Ascending aorta (tissue), 2 donors: Measurements from ENCODE around the gene GSTM4. TPM values are rescaled to one million over a fixed set of nuclear protein-coding genes. Genes with fewer than 3 reads are reported as not detected.
A peak's percentile ranks its signal among the peaks of the same experiment; 100 is the strongest.

Source experiments
- DNase-seq, 2 donors: peaks; one replicate each; pipeline ENCODE4 v3.0.0-alpha.2; 2019; ENCODE audit warnings: low spot score in 2 of 2
- H3K27ac ChIP-seq, 2 donors: fragments of 200-600 bp; sonication (generic); one replicate each; pipeline ENCODE4 v1.5.1; 2016 to 2017; ENCODE audit warnings: mild to moderate bottlenecking in 1 of 2
- H3K27me3 ChIP-seq: fragments of 200-600 bp; sonication (generic); one replicate; pipeline ENCODE4 v1.5.1; 2017
- H3K36me3 ChIP-seq, 2 donors: fragments of 200-600 bp; sonication (generic); one replicate each; pipeline ENCODE4 v1.5.1; 2016
- H3K4me1 ChIP-seq, 2 donors: fragments of 200-600 bp; sonication (generic); one replicate each; pipeline ENCODE4 v1.5.1; 2016 to 2017; ENCODE audit warnings: mild to moderate bottlenecking in 1 of 2
- H3K4me3 ChIP-seq, 2 donors: fragments of 200-600 bp; sonication (generic); one replicate each; pipeline ENCODE4 v1.5.1; 2016 to 2017; ENCODE audit warnings: mild to moderate bottlenecking in 1 of 2
- H3K9me3 ChIP-seq, 2 donors: fragments of 200-600 bp; sonication (generic); one replicate each; pipeline ENCODE4 v1.5.1; 2016
- intact Hi-C: fragments of 100-400 bp; cut with DNase I; formaldehyde crosslinking; loops from one replicate; pipeline ENCODE4 v1.15.1; 2023
- total RNA-seq: library from RNA; depleted of rRNA; stranded (reverse); fragments of >200 nt; gene quantifications from one replicate; pipeline ENCODE4 v1.1.0, GENCODE V29; 2016
- TF ChIP-seq, protein P1 (sequence below), 3 experiments: fragments of 200-600 bp in 2 of 3; fragments of 450-650 bp in 1 of 3; sonication (generic) in 2 of 3; IDR thresholded peaks; one replicate each; pipeline ENCODE4 v1.5.1; 2016 to 2019; ENCODE audit warnings: antibody characterized with exemption in 3 of 3, mild to moderate bottlenecking in 1 of 3, moderate library complexity in 1 of 3

Gene GSTM4
- total RNA-seq, 1 donor from 2014 or later = 27.8 TPM

DNA sequence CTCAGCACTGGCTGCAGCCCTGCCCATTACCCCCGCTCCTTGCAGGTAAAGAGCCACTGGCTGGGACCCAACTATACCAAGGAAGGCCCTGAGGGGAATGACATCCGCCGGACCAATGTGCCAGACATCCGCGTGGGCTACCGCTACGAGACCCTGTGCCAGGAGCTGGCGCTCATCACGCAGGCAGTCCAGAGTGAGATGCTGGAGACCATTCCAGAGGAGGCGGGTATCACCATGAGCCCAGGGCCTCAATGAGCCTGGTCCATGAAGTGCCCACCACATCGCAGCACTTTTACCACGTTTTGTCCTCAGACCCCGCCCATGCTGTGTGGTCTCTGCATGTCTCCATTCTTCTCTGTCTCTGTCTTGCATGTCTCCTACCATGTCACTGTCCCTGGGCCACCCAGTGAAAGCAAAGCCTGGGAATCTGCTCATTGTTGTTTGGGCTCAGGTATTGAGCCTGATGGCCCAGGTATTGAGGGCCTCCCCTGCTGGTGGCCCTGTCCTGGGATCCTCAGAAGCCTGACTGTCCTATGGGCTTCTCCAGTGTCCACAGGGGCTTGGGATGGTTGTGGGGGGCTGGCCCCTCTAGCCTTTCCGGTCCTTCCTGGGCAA is 24.9 kb upstream of the GSTM4 start:
- DNase-seq = no peak
- Histone ChIP-seq H3K27ac (no peak overlapping the region), H3K27me3 (no peaks in the 10 kb centered on the region), H3K4me1 (no peaks in the 10 kb centered on the region), H3K9me3 (no peaks in the 10 kb centered on the region), H3K4me3 (no peak overlapping the region), H3K36me3 (peaks cover 48 to 49% of the 10 kb centered on the region in 2 donors)
- TF ChIP-seq, protein P1, sequence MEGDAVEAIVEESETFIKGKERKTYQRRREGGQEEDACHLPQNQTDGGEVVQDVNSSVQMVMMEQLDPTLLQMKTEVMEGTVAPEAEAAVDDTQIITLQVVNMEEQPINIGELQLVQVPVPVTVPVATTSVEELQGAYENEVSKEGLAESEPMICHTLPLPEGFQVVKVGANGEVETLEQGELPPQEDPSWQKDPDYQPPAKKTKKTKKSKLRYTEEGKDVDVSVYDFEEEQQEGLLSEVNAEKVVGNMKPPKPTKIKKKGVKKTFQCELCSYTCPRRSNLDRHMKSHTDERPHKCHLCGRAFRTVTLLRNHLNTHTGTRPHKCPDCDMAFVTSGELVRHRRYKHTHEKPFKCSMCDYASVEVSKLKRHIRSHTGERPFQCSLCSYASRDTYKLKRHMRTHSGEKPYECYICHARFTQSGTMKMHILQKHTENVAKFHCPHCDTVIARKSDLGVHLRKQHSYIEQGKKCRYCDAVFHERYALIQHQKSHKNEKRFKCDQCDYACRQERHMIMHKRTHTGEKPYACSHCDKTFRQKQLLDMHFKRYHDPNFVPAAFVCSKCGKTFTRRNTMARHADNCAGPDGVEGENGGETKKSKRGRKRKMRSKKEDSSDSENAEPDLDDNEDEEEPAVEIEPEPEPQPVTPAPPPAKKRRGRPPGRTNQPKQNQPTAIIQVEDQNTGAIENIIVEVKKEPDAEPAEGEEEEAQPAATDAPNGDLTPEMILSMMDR (IDR thresholded peaks at IDR 0.05) = no peak
- intact Hi-C loops = no loop called here

DNA sequence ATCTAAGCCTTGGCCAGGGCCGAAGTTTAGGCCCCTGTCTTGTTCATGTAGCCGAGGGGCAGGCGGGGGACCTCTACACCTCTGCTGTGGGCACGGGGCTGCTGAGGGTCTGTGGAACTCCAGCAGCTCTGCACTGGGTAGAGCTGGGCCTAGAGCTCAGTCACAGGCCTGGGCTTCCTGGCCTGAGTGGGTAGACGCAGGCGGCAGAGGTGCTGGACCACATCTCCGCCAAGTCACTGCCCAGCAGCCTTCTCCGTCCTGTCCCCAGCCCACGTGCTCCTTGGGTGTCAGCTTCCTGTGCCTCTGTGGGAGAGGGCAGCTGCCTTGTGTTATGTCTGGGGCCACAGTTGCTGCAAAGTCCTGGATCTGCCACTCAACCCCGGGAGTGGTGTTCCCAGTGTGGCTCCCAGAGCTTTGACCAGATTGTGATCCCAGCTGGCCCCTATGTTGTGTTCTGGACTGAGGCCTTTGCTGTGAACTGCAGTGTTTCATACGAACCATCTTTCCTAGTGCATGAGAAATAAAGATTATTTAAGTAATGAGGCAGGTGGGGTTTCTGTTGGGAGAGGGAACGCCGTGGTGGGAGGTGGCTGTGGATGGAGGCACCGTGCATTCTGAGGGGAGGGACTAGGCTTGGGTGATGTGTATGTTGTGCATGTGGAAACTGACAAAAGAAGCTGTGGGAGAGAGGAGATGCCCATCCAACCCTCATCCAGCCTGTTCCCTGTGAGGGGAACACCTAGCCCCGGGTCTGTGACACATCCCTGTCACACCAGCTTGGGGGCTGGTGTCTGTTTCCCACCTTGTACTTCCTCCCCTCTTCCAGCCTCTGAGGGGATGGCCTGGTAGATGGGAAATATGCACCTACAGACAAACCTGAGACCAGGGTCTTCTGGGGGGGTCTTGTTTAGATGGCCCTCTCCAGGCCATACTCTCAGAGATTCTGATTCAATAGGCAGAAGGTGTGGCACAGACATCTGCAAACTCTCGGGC is 24.1 kb upstream of the GSTM4 start:
- peaks cover 40 to 44% of the 10 kb centered on the region in 2 donors for H3K36me3 ChIP-seq
- no peak for DNase-seq

DNA sequence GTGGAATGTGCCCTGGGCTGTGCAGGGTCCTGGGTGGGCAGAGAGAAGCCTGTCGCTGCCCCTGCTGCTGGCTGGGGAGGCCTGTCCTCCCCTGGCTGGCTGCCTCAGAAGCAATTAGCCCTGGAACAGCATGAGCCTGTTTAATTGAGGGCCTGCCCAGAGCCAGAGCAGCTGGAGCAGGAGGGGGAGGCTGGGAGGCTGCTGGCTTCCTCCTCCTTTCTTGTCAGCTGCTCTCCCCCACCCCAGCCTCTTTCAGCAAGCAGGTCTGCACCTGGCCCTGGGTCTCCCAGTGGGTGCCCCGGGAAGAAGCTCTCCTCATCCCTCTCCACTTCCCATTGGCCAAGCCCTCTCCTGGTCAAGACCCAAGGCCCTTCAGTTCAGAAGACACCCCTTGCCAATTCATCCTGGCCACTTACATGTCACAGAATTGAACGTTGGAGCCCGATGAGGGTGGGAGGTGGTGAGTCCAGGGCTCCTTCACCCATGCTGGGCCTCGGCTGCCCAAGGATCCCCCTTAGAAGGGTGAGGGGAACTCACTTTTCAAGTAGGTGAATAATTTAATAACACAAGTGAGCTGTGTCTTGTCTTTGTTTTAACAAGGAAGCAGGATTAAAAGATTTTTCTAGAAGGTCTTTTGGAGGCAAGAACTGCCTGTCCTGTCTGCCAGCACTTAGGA is 23.1 kb upstream of the GSTM4 start:
- Histone ChIP-seq H3K4me3 (no peak overlapping the region), H3K36me3 (peaks cover 30 to 34% of the 10 kb centered on the region in 2 donors), H3K27ac (no peak overlapping the region), H3K27me3 (no peaks in the 10 kb centered on the region), H3K9me3 (no peaks in the 10 kb centered on the region), H3K4me1 (no peaks in the 10 kb centered on the region)
- TF ChIP-seq, protein P1 (IDR thresholded peaks at IDR 0.05) = no peak
- peak in 1 of 2 donors; percentile 48 for DNase-seq
- intact Hi-C loops = no loop called here

More for the DNA sequence above, 24.1 kb upstream of the GSTM4 start:
- Histone ChIP-seq H3K27me3 (no peaks in the 10 kb centered on the region), H3K9me3 (no peaks in the 10 kb centered on the region), H3K4me3 (no peak overlapping the region), H3K27ac (no peak overlapping the region), H3K4me1 (no peaks in the 10 kb centered on the region)
- intact Hi-C loops = no loop called here
- TF ChIP-seq, protein P1 (IDR thresholded peaks at IDR 0.05) = no peak

DNA sequence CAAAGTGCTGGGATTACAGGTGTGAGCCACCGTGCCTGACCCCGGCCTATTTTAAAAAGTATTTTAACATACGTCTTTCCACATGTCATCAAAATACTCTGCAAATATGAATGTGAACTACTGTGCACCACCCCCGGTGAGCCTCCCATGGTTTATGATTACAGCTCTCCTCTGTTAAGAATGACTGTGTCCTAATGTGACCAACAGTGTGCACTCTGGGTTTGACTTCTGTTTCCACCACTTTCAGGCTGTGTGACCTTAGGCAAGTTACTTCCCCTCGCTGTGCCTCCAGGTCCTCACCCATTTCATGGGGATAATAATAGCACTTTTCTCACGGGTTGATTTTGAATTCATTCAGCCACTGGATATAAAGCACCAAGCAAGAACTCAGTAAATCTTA is 21.6 kb upstream of the GSTM4 start:
- Histone ChIP-seq H3K27ac (no peak overlapping the region), H3K4me1 (no peaks in the 10 kb centered on the region), H3K9me3 (no peaks in the 10 kb centered on the region), H3K4me3 (no peak overlapping the region), H3K36me3 (peaks cover 16 to 19% of the 10 kb centered on the region in 2 donors), H3K27me3 (no peaks in the 10 kb centered on the region)
- intact Hi-C loops = no loop called here
- TF ChIP-seq, protein P1 (IDR thresholded peaks at IDR 0.05) = no peak
- DNase-seq = peak in 1 of 2 donors; percentile 35
